ENCODE results near the gene GNAQ. TPM values are rescaled to one million over a fixed set of nuclear protein-coding genes. Genes with fewer than 3 reads are reported as not detected.

The GNAQ gene
- total and polyA plus RNA-seq, 2 experiments from 2014 or later: 25.7 to 47.9 TPM

DNA sequence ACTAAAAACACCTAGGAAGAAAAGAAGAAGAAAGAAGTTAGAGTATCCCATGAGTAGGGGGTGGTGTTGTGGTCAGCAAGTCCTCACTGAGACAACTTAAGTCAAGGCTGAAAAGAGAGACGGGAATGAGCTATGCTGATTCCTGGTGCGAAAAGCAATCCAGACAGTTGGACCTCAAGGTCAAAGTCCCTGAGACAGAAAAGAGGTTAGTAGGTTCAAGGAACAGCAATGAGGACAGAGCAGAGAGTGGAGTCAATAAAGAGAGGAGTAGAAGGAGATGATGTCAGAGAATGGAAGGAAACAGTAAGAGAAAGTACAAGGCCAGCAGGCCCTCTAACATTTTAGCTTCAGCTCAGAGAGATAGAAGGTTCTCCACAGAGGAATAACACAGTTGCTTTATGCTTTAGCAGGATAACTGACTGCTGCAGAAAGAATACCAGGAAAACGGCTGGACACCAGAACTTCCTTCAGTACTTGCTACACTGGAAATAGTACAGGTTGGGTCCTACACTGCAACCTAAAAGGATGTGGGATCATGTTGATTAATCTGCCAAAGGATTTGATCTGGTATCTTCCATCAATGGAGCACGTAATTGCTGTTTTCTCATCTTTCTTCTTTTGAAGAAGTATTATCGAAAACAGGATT, 43.6 kb downstream of the GNAQ start:
- Histone ChIP-seq H3K79me2 (peaks cover 91% of the 10 kb centered on the region), H3K4me1 (ENCODE audit: insufficient read depth) (peaks cover 10% of the 10 kb centered on the region), H3K27me3 (no peaks in the 10 kb centered on the region), H3K4me2 (peak overlapping the region; percentile 31), H3K4me3 (no peak overlapping the region), H4K20me1 (ENCODE audit: insufficient read depth, poor library complexity, severe bottlenecking) (peaks cover 23% of the 10 kb centered on the region), H3K9me3 (ENCODE audit: low read depth) (no peaks in the 10 kb centered on the region), H2AFZ (no peak overlapping the region), H3K27ac (peak overlapping the region; percentile 72), H3K9me2 (replicated peaks; ENCODE audit: insufficient read depth) (no peaks in the 10 kb centered on the region), H3K36me3 (replicated peaks; ENCODE audit: insufficient read depth, low read depth) (no peaks in the 10 kb centered on the region)
- TF ChIP-seq EZH2 (IDR thresholded peaks at IDR 0.05; ENCODE audit: borderline replicate concordance) (no peak), EZH2phosphoT487 (IDR thresholded peaks at IDR 0.05; ENCODE audit: low read depth, severe bottlenecking, unreplicated experiment) (no peak)
- TF ChIP-seq, protein P1, sequence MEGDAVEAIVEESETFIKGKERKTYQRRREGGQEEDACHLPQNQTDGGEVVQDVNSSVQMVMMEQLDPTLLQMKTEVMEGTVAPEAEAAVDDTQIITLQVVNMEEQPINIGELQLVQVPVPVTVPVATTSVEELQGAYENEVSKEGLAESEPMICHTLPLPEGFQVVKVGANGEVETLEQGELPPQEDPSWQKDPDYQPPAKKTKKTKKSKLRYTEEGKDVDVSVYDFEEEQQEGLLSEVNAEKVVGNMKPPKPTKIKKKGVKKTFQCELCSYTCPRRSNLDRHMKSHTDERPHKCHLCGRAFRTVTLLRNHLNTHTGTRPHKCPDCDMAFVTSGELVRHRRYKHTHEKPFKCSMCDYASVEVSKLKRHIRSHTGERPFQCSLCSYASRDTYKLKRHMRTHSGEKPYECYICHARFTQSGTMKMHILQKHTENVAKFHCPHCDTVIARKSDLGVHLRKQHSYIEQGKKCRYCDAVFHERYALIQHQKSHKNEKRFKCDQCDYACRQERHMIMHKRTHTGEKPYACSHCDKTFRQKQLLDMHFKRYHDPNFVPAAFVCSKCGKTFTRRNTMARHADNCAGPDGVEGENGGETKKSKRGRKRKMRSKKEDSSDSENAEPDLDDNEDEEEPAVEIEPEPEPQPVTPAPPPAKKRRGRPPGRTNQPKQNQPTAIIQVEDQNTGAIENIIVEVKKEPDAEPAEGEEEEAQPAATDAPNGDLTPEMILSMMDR (IDR thresholded peaks at IDR 0.05; ENCODE audit: poor library complexity): no peak
- DNase-seq (ENCODE audit: low spot score): peak; percentile 32
- 92% methylated on average over 5 of the region's 5 CpGs for WGBS (ENCODE audit: low lambda C conversion rate, missing lambda C conversion rate)

DNA sequence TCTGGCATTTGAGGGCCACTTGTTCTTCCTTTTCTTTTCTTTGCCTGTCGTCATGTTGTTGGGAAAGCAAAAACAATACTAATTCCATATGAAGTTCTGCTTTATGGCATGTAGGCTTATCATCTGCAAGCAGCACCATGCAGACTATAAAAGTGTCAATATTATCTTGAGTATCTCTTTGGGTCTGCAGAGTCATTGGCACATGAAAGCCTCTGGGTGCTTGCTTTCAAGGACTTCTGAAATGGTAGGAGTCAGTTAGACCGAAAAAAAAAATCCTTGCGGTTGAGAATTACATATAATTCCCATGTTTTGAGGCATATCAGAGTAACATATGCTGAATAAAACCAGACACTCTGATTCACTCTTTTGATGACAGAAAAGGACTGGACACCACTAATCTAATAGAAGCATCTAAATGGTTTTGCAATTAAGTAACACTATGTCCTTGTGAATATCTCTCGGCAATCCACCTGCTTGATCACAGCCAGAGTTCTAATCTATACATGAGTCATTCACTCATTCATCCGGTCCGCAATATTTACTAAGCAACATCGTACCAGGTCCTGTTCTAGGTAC, 44.4 kb downstream of the GNAQ start:
- Histone ChIP-seq H3K4me1 (ENCODE audit: insufficient read depth) (peaks cover 12% of the 10 kb centered on the region), H3K79me2 (peaks cover 91% of the 10 kb centered on the region), H3K36me3 (replicated peaks; ENCODE audit: insufficient read depth, low read depth) (no peaks in the 10 kb centered on the region), H3K4me2 (peak overlapping the region; percentile 31), H3K9me3 (ENCODE audit: low read depth) (no peaks in the 10 kb centered on the region), H3K27me3 (no peaks in the 10 kb centered on the region), H3K9me2 (replicated peaks; ENCODE audit: insufficient read depth) (no peaks in the 10 kb centered on the region), H3K4me3 (no peak overlapping the region), H3K27ac (peak overlapping the region; percentile 72), H4K20me1 (ENCODE audit: insufficient read depth, poor library complexity, severe bottlenecking) (peaks cover 23% of the 10 kb centered on the region), H2AFZ (no peak overlapping the region)
- TF ChIP-seq, protein P1 (IDR thresholded peaks at IDR 0.05; ENCODE audit: poor library complexity): no peak
- TF ChIP-seq EZH2 (IDR thresholded peaks at IDR 0.05; ENCODE audit: borderline replicate concordance) (no peak), EZH2phosphoT487 (IDR thresholded peaks at IDR 0.05; ENCODE audit: low read depth, severe bottlenecking, unreplicated experiment) (no peak)
- DNase-seq (ENCODE audit: low spot score): peak; percentile 35
- WGBS (ENCODE audit: low lambda C conversion rate, missing lambda C conversion rate): 49% methylated on average over 7 of the region's 7 CpGs

GRCh38 chr9:77985996-77986395, 45.6 kb downstream of the GNAQ start:
- Histone ChIP-seq H3K4me2 (peak overlapping the region; percentile 50), H3K79me2 (peaks cover 85% of the 10 kb centered on the region), H3K27ac (peak overlapping the region; percentile 29), H3K27me3 (no peaks in the 10 kb centered on the region), H3K9me3 (ENCODE audit: low read depth) (no peaks in the 10 kb centered on the region), H3K36me3 (replicated peaks; ENCODE audit: insufficient read depth, low read depth) (no peaks in the 10 kb centered on the region), H3K4me1 (ENCODE audit: insufficient read depth) (peaks cover 24% of the 10 kb centered on the region), H4K20me1 (ENCODE audit: insufficient read depth, poor library complexity, severe bottlenecking) (peaks cover 20% of the 10 kb centered on the region), H3K9me2 (replicated peaks; ENCODE audit: insufficient read depth) (no peaks in the 10 kb centered on the region), H3K4me3 (no peak overlapping the region), H2AFZ (no peak overlapping the region)
- TF ChIP-seq EZH2phosphoT487 (IDR thresholded peaks at IDR 0.05; ENCODE audit: low read depth, severe bottlenecking, unreplicated experiment) (no peak), EZH2 (IDR thresholded peaks at IDR 0.05; ENCODE audit: borderline replicate concordance) (no peak)
- TF ChIP-seq, protein P1 (IDR thresholded peaks at IDR 0.05; ENCODE audit: poor library complexity): no peak
- peak; percentile 35 for DNase-seq (ENCODE audit: low spot score)
- 79% methylated on average over 1 of the region's 1 CpG for WGBS (ENCODE audit: low lambda C conversion rate, missing lambda C conversion rate)
